Astrocyte of the spinal cord (primary cell): ENCODE data around the gene POU2AF1.

Source experiments
- DNase-seq: peaks from one replicate; pipeline ENCODE4 v3.0.0; 2011; ENCODE audit warnings: low read depth, low spot score
- H3K4me3 ChIP-seq: 2 replicates; pipeline ENCODE4 v1.5.1; 2011; ENCODE audit warnings: low read depth, mild to moderate bottlenecking, low read length, moderate library complexity
- in situ Hi-C: cut with HindIII; loops from 2 replicates; pipeline ENCODE4 v1.10.0; 2017; ENCODE audit warnings: low sequenced_read_pairs
- TF ChIP-seq, protein P1 (sequence below): IDR thresholded peaks from 2 replicates; pipeline ENCODE4 v1.5.1; 2012; ENCODE audit warnings: low read depth, mild to moderate bottlenecking, low read length, inconsistent platforms

POU2AF1 gene

DNA sequence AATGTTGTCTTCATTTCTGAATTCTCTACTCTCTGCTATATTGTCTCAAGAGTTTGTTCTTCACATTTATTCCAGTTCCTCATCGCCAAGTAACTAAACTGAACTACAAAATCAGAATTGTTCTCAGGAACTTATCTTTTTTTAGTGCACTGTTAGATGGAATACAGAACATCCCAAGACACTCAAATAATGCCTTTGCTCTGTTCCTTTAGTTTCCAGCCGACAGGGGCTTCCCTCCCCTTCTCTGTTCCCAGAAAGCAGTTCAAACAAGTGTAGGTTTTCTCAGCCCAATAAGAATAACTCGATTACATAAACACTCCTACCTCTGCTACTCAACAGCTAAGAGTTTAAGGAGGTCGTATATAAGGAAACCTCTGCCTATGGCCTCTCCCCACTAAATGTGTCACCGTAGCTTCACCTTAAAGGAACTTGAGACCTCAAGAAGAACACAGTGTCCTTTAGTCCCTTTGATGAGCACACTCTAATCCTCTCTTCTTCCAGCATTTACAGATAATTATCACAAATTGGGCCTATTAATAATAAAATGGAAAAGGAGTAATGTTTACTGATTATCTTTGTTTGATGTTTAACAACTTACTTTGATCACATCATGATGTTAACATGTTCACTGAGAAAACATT lies 73.8 kb downstream of the POU2AF1 start:
- in situ Hi-C loops, result no loop called here
- no peak for DNase-seq
- TF ChIP-seq, protein P1, sequence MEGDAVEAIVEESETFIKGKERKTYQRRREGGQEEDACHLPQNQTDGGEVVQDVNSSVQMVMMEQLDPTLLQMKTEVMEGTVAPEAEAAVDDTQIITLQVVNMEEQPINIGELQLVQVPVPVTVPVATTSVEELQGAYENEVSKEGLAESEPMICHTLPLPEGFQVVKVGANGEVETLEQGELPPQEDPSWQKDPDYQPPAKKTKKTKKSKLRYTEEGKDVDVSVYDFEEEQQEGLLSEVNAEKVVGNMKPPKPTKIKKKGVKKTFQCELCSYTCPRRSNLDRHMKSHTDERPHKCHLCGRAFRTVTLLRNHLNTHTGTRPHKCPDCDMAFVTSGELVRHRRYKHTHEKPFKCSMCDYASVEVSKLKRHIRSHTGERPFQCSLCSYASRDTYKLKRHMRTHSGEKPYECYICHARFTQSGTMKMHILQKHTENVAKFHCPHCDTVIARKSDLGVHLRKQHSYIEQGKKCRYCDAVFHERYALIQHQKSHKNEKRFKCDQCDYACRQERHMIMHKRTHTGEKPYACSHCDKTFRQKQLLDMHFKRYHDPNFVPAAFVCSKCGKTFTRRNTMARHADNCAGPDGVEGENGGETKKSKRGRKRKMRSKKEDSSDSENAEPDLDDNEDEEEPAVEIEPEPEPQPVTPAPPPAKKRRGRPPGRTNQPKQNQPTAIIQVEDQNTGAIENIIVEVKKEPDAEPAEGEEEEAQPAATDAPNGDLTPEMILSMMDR, result no peak
- H3K4me3 ChIP-seq, result no peak overlapping the region

DNA sequence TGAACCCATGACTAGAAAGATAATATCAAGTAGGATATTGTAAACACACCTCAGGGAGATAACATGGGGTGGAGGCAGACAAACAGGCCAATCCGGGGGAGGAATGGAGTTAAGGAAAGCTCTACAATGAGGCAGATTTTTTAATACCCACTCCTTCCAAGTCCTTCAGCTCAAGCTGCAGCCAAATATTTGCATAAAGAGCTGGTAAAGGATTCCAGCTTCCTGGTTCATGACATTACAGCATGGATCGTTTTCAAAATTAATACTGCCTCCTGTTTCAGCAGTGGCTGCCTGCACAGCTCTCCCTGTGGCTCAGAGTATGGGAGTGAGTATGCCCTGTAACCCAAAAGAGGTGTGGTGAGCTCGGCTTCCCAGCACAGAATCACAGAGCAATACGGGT lies 75.6 kb downstream of the POU2AF1 start:
- no peak for DNase-seq
- in situ Hi-C loops, result no loop called here
- no peak overlapping the region for H3K4me3 ChIP-seq
- TF ChIP-seq, protein P1, result no peak

GRCh38 chr11:111302298-111302697 lies 76.8 kb downstream of the POU2AF1 start:
- in situ Hi-C loops, result no loop called here
- H3K4me3 ChIP-seq, result no peak overlapping the region
- TF ChIP-seq, protein P1, result no peak
- no peak for DNase-seq
